ENCODE results near the gene RHEB.

Gene RHEB

DNA sequence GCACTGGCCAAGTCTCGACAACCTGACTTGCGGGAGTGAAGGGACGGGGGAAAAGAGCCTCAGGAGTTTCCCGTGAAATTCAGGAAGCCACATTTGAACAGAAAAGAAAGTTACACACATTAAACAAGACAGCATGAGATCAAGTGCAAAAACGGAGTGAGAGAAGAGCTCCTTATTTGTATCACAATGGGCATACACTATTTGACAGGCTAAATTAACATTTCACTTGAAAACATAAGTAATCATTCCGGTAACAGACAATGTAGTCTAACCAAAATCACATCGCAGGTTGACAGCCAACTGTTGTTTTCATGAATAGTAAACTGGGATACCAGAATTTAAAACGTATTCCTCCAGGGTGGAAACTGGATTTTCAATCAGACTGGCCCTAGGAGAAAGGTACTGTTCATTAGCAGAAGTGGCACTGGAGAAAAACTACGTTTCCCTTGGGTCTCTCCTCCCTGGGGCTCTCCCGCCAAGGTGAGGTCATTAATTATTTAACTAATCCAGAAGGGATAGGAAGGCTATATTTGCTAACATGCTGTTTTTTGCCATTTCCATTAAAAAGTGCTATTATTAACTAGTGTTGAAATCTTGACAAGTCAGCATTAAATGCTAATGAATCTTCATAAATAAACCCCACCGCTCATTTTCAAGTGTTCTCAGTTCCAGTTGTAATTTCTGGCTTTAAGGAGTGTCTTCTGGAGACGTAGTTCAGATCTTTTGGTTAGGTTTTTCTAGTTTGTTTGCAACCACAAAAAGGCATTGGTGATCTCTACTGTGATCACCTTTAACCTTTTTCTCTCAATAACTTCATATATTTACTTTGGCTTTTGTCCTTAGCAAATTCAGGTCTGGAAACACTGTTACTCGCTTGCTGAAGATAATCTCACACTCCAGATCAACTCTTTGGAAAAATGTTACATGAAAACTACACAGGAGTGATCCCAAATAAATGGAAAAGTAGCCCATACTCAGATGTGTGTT, 25.1 kb downstream of the RHEB start:
- no peaks in the 10 kb centered on the region for H3K9me3 ChIP-seq (ENCODE audit: insufficient read depth, low read length)
- H3K9ac ChIP-seq (ENCODE audit: low read length), result no peak overlapping the region
- TF ChIP-seq, protein P1, sequence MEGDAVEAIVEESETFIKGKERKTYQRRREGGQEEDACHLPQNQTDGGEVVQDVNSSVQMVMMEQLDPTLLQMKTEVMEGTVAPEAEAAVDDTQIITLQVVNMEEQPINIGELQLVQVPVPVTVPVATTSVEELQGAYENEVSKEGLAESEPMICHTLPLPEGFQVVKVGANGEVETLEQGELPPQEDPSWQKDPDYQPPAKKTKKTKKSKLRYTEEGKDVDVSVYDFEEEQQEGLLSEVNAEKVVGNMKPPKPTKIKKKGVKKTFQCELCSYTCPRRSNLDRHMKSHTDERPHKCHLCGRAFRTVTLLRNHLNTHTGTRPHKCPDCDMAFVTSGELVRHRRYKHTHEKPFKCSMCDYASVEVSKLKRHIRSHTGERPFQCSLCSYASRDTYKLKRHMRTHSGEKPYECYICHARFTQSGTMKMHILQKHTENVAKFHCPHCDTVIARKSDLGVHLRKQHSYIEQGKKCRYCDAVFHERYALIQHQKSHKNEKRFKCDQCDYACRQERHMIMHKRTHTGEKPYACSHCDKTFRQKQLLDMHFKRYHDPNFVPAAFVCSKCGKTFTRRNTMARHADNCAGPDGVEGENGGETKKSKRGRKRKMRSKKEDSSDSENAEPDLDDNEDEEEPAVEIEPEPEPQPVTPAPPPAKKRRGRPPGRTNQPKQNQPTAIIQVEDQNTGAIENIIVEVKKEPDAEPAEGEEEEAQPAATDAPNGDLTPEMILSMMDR (IDR thresholded peaks at IDR 0.05; ENCODE audit: low read depth, low read length), result no peak
- TF ChIP-seq EZH2phosphoT487 (IDR thresholded peaks at IDR 0.05; ENCODE audit: low read depth), result no peak
- H3K79me2 ChIP-seq (ENCODE audit: low read length), result peaks cover 80% of the 10 kb centered on the region
- H3K4me3 ChIP-seq (ENCODE audit: low read length), result no peak overlapping the region
- H3K4me1 ChIP-seq (ENCODE audit: low read length), result no peaks in the 10 kb centered on the region
- H3K36me3 ChIP-seq (replicated peaks; ENCODE audit: low read depth, low read length), result no peaks in the 10 kb centered on the region
- no peaks in the 10 kb centered on the region for H3K27me3 ChIP-seq (ENCODE audit: low read depth, low read length)
- H4K20me1 ChIP-seq (ENCODE audit: insufficient read depth, low read length), result peaks cover 76% of the 10 kb centered on the region
- H3K4me2 ChIP-seq (ENCODE audit: low read length), result no peak overlapping the region
- H3K27ac ChIP-seq (ENCODE audit: low read length), result no peak overlapping the region
- H2AFZ ChIP-seq (ENCODE audit: low read depth, low read length), result no peak overlapping the region

DNA sequence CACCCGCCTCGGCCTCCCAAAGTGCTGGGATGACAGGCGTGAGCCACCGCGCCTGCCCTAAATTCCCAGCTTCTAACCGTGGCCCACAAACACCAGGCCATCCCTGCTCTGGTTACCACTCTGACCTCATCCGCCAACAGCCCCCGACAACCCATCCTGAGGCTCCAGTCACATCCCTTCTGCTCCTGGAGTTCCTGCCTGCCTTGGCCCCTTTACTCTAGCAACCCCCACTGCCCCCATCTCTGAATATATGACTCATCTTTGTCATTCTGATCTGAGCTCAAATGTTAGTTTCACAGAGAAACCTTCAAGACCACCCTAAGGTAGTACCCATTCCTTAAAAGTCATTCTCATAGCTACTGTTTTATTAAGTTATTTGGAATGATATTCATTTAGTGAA, 26.6 kb downstream of the RHEB start:
- H3K9ac ChIP-seq (ENCODE audit: low read length), result no peak overlapping the region
- no peak overlapping the region for H3K4me2 ChIP-seq (ENCODE audit: low read length)
- H3K79me2 ChIP-seq (ENCODE audit: low read length), result peaks cover 65% of the 10 kb centered on the region
- H3K36me3 ChIP-seq (replicated peaks; ENCODE audit: low read depth, low read length), result peaks cover 4% of the 10 kb centered on the region
- H3K4me3 ChIP-seq (ENCODE audit: low read length), result no peak overlapping the region
- H2AFZ ChIP-seq (ENCODE audit: low read depth, low read length), result no peak overlapping the region
- no peak for TF ChIP-seq EZH2phosphoT487 (IDR thresholded peaks at IDR 0.05; ENCODE audit: low read depth)
- TF ChIP-seq, protein P1 (IDR thresholded peaks at IDR 0.05; ENCODE audit: low read depth, low read length), result no peak
- no peaks in the 10 kb centered on the region for H3K27me3 ChIP-seq (ENCODE audit: low read depth, low read length)
- no peaks in the 10 kb centered on the region for H3K4me1 ChIP-seq (ENCODE audit: low read length)
- no peak overlapping the region for H3K27ac ChIP-seq (ENCODE audit: low read length)
- H4K20me1 ChIP-seq (ENCODE audit: insufficient read depth, low read length), result peaks cover 61% of the 10 kb centered on the region
- no peaks in the 10 kb centered on the region for H3K9me3 ChIP-seq (ENCODE audit: insufficient read depth, low read length)

DNA sequence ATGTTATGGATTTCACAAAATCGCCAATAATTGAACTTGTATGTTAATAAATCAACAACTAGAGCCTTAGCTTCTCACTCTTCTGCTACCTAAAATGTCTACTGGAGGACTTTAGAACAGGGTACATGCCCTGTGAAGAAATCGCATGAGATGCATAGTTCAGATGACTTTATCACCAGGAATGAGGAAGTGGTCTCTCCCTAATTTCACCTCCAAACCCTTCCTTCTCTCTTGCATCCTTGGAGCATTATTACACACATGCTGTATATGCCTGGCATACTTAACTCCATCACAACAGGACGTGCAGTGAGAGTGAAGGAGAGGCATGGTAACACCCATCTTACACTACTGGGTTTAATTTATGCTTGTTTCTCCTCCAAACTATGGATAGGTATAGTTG, 27.8 kb downstream of the RHEB start:
- Histone ChIP-seq H3K9ac (ENCODE audit: low read length) (no peak overlapping the region), H4K20me1 (ENCODE audit: insufficient read depth, low read length) (peaks cover 49% of the 10 kb centered on the region), H3K4me2 (ENCODE audit: low read length) (no peak overlapping the region)

More for the DNA sequence above, 27.8 kb downstream of the RHEB start:
- TF ChIP-seq, protein P1 (IDR thresholded peaks at IDR 0.05; ENCODE audit: low read depth, low read length), result no peak
- H3K79me2 ChIP-seq (ENCODE audit: low read length), result peaks cover 53% of the 10 kb centered on the region
- H3K27me3 ChIP-seq (ENCODE audit: low read depth, low read length), result no peaks in the 10 kb centered on the region
- no peak overlapping the region for H2AFZ ChIP-seq (ENCODE audit: low read depth, low read length)
- H3K36me3 ChIP-seq (replicated peaks; ENCODE audit: low read depth, low read length), result peaks cover 4% of the 10 kb centered on the region
- no peaks in the 10 kb centered on the region for H3K4me1 ChIP-seq (ENCODE audit: low read length)
- no peaks in the 10 kb centered on the region for H3K9me3 ChIP-seq (ENCODE audit: insufficient read depth, low read length)
- no peak overlapping the region for H3K27ac ChIP-seq (ENCODE audit: low read length)
- H3K4me3 ChIP-seq (ENCODE audit: low read length), result no peak overlapping the region
